Caki2 (cell line): Measurements from ENCODE around the gene PLVAP. TPM values are rescaled to one million over a fixed set of nuclear protein-coding genes. Genes with fewer than 3 reads are reported as not detected.
A peak's percentile ranks its signal among the peaks of the same experiment; 100 is the strongest.

Experiments
- DNase-seq: peaks from one replicate; pipeline ENCODE4 v3.0.0-alpha.2; 2015; ENCODE audit warnings: low read depth
- in situ Hi-C: cut with HindIII; loops from 2 replicates; pipeline ENCODE4 v1.10.0; 2016; ENCODE audit warnings: low sequenced_read_pairs, low pct_unique_long_range_greater_than_20kb, mixed read lengths
- total RNA-seq: library from RNA; depleted of rRNA; stranded (reverse); fragments of >200 nt; shearing (Covaris generic); gene quantifications from 2 replicates; pipeline ENCODE4 v1.2.3, GENCODE V29; 2014; ENCODE audit warnings: low replicate concordance

PLVAP gene
- total RNA-seq, 1 experiment from 2014 or later, result not detected

DNA sequence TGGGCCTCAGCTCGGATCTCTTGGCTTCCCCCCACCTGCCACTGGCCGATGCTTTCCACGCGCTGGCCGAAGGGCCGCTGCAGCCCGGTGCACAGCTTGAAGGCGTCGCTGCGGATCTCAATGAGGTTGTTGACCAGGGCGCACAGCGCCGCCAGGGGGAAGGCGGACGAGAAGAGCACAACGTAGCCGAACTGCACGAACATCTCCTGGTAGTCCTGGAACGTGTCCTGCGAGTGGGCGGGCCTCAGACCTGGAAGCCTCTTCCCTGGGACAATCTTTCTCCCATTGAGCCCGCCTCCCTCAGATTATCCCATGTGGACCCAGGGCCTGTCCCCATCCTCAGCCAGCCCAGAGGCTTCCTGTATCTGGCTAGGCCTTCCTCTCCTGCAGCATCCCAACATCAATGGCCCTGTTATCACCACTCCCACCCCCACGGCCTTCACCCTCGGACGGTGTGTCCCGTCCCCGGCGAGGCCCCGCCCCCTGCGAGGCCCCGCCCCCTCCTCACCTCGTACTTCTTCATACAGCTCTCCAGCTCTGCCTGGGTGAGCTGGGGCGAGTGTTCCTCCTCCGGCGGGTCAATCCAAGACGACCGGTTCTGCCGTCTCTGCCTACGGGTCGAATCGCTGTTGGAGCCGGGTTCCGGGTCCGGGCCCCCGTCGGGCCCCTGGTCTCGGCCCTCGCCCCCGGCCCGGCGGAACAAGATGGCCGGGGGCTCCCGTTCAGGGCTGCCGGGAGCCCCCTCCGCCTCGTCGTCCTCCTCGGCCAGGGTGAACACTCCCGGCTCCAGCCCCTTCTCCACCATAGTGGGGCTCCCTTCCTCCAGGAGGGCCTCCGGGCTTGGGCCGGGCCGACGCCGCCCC lies 49.3 kb downstream of the PLVAP start:
- in situ Hi-C loops, result no loop called here
- DNase-seq, result peak; percentile 93

DNA sequence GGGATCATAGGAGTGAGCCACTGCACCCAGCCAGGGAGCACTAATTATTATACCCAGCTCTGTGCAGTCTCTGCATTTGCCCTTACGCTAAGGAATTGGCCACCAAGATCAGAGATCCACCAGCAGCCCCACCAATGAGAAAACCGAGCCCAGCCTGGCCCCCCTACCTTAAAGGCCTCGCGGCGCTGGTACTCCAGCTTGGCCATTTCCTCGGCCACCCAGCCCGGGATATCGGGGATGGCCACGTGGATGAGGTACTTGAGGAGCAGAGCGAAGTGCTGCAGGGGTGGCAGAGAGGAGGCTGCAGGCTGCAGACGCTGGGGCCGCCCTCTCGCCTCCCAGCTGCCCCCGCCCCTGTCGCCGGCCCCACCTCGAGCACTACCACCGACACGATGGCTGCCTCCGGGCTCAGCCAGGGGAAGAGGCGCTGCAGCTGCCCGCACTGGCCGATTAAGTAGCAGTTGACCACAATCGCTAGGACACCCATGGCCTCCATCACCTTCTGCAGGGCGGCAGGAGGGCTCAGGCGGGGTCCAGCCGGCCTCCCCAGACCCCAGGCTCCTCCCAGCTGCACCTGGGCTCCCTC lies 50.0 kb downstream of the PLVAP start:
- no peak for DNase-seq
- in situ Hi-C loops, result no loop called here

DNA sequence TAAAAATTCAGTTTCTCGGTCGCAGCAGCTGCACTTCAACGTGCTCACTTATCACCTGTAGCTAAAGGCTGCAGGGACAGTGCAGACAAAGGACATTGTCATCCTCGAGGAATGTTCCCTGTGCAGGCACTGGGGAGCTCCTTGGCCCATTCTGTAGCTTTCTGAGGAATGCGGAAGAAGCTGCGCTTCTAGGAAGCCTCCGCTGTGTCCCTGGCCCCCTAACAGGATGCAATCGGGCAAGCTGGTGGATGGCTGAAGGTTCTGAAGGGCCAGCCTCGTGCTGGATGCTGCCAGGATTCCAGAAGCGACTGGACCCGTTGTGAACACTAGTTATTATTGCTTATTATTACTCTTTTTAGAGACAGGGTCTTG lies 50.6 kb downstream of the PLVAP start:
- in situ Hi-C loops, result no loop called here
- DNase-seq, result no peak

DNA sequence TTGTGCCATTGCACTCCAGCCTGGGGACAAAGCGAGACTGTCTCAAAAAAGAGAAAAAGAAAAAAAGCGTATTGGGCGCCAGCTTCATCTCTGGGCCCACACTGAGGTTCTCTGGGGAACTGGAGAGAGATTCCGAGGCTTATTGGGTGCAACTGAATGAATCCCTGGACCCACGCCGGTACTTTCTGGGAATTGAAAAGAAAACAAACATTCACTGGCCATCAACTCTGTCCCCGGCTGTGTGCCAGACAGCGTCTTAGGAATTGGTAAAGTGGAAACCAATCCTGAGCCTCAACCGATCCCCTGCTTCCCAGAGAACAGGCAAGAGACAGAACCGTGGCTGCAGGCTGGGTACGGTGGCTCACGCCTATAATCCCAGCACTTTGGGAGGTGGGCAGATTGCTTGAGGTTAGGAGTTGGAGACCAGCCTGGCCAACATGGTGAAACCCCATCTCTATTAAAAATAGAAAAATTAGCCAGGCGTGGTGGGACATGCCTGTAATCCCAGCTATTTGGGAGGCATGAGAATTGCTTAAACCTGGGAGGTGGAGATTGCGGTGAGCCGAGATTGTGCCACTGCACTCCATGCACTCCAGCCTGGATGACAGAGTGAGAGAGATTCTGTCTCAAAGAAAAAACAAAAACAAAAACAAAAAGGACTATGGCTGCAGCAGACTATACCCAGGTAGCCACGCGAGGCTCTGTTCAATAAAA lies 51.1 kb downstream of the PLVAP start:
- in situ Hi-C loops, result no loop called here
- DNase-seq, result no peak

DNA sequence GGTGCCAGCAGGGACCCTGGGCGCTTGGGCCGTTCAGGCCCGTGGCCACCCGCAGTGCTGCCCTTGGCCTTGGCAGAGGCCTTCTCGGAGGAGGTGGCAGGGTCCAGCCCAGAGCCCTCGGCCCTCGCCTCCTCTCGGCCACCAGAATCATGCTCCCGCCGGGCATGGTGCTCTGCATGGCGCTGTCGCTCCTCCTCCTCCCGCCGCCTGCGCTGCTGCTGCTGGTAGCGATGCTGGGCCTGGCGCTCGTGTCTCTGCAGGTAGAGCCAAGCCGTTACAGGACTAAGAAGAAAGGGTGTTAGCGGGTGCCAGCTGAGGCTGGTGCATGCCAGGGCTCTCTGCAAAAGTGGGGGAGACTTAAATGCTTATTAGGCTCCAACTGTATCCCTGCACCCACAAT lies 52.0 kb downstream of the PLVAP start:
- in situ Hi-C loops, result no loop called here
- no peak for DNase-seq

DNA sequence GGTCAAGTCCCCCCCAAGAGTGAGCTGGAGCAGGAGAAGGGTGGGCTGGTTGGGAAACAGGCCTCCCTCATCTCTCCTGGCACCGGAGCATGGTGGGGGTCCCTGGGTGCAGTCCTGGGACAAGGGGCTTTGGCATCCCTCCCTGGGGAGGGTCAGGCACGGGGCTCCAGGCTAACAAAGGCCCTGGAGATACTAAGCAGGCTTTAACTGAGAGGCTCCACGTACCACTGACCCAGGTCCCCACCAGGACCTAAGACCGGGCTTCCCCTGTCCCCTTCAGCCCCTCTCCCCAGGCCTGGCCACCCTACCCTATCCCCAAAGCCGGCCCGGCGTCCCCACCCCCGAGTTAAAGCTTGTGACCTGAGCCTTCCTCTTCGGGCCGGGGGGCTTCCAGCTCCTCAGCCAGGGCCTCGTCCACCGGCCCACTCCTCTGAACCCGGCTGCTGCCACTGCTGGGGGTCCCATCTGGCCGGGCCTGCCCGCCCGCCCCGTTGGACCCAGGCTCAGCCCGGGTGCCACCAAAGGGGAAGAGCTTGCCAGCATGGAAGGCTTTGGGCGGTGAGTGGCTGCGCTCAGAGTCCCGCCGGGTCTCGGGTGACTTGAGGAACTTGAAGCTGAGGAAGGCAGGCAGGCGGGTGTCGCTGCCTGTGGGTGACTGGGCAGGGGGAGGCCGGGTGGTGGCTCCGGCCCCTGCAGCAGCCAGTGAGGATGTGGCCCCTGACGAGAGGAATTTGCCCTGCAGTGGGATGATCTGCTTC lies 52.6 kb downstream of the PLVAP start:
- in situ Hi-C loops, result no loop called here

DNA sequence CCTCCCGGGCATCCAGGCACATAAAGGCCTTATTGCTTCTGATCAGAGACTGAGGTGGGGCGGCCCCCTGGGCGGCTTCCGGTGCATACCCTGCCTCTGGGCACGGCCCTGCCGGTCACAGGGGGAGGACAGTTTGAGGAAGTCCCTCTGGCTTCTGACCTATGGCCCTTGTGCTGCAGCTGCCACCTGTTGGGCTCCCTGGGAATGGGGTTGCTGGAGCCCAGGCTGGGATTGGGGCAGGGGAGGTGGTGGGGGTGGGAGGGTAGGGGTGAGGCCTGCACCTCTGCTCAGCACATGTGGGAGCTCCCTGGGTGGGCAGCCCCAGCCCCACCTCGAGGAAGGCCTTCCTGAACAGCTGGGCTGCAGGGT lies 53.2 kb downstream of the PLVAP start:
- no peak for DNase-seq
- in situ Hi-C loops, result no loop called here

More for the DNA sequence above, 52.6 kb downstream of the PLVAP start:
- DNase-seq, result no peak

DNA sequence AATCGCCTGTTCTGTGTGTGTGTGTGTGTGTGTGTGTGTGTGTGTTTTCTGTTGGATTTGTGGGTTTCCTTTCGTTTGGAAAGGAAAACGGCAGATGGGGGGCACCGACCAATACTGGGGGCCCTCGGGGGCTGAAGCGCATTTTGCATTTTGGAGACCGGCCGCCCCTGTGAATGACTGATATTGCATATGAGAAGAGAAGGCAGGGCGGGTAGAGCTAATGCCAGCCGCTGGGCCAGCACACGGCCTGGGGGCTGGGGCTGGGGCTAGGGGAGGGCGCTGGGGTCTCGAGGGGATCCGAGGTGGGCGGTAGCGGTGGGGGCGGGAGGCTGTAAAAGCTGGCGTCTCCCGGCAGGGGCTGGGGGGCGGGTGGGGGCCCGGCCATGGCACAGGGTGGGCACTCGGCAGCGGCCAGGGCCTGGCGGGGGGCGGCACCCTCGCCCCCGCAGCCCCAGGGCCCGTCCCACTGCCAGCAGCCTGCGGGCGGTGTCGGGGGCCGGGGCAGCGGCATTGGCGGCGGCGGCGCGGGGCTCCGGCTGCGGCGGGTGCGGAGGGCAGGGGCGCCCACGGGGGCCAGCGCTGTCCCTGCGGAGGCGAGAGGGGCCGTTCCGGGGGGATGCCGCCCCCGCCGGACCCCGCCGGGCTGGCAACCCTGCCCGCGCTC lies 53.7 kb downstream of the PLVAP start:
- no peak for DNase-seq
- in situ Hi-C loops, result no loop called here

DNA sequence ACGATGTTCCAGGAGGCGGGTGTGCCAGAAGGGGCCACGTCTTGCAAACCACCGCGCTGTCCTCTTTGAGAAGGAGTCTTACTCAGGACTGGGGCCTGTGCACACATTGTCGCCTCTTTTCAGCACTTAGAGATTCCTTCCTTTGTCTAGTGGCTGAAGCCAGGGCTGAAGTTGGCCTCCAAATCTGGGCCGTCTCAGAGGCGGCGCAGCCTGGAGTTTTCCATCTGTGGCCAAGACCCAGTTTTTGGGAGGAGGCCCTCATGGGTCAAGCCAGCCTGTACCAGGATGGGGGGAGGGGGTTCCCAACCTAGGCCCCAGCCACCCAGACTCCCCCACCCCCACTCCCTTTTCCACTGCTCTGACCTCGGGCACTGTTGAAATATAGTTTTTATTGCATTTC lies 54.3 kb downstream of the PLVAP start:
- in situ Hi-C loops, result no loop called here
- no peak for DNase-seq

DNA sequence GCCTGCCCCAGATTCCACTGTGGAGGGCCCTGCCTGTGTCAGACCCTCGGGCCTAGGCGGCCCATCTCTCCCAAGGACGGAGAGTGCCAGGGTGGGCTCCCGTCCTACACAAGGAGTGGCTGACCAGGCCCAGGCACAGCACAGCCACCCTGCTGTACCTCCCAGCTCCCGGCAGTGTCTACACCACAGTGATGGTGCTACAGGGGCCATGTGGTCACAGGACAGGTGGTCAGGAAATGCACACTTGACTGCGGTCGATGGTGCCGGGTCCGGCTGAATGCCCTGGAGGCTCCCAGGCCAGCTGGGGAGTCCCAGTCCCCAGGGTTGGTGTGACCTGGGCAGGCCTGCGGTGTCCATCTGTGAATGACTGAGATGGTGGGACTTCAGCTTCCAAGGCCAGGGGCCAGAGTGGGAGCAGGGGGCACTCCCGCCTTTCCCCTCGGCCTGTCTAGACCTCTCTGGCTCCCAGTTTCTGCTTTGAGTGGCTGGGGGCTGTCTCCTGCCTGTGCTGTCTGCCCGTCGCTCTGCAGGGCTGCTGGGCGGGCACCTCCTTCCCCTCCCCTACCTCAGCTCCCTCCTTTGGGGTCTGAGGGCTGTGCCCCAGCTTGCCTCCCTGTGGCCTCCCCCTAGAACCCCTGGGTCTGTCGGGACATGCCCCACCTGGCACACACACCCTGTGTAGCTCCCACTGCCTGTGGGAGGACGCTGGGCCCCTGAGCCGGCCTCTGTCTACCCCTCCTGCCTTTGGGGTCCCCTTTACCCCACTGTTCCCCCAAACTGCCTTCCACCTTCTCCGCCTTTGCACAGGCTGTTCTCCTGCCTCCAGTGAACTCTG lies 55.3 kb downstream of the PLVAP start:
- no peak for DNase-seq
- in situ Hi-C loops, result no loop called here

DNA sequence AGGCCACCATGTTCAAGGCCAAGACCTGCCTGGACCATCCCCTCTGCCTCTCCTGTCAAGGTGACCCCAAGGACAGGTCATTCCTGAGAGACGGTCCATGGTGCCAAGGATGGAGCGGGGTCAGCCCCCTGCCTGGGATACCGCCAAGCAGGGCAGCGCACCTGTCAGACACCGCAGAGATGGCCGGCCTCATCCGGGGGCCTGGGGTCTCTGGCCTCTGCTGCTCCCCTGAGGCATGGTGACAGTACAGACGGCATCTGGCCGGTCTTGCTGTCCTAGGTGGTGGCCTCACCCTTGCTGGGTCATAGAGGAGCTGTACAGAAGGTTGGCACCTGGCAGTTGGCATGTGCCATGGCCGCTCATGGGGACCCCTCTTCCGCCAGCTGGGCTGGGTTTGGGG lies 56.7 kb downstream of the PLVAP start:
- in situ Hi-C loops, result no loop called here
- no peak for DNase-seq

DNA sequence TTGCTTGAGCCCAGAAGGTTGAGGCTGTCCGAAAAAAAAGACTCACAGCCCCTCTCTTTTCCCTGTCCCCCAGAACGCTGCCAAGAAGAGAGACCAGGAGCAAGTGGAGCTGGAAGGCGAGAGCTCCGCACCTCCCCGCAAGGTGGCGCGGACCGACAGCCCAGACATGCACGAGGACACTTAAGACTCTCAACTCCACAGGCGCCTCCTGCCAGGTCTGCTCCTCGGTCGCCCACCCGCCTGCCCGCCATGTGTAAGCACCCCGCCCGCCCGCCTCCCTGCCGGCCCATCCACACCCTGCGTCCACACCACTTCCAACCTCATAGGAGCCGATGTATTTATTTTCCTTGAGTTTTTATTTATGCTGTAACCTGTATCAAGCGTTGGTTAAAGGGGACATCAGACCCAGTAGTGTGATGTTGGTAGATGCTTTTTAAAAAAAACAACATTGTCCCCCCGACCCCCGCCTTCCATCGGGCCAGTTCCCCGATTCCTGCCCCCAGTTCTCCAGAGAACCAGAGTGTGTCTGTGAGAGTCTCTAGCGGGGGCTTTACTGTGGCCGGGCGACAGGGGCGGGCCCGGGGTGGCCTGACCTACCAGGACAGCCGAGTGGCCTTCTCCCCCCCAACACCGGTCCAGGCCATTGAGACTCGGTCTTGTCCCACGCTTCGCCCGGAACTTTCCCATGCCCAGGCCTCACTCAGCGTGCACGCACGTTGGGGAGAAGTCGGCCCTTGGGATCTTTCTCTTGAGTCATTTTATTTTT lies 57.5 kb downstream of the PLVAP start:
- in situ Hi-C loops, result no loop called here
- DNase-seq, result no peak

DNA sequence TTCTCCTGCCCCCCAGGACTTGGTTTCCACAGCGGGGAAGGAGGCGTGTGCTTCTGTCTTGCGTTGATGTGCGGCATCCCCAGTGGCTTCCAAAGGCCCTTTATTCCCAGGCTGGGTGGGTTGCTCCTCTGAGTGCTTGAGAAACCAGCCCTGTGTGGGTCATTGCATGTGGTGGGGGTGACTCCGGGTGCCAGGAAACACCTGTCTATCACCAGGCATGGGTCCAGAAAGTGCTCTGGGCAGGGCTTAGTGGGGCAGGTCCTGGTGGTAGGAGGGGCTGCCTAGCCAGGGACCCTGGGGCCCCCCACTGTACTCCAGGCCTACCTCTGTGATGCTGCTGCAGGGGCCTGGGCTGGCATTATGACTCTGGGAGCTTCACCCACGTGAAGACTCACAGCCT lies 58.2 kb downstream of the PLVAP start:
- no peak for DNase-seq
- in situ Hi-C loops, result no loop called here

DNA sequence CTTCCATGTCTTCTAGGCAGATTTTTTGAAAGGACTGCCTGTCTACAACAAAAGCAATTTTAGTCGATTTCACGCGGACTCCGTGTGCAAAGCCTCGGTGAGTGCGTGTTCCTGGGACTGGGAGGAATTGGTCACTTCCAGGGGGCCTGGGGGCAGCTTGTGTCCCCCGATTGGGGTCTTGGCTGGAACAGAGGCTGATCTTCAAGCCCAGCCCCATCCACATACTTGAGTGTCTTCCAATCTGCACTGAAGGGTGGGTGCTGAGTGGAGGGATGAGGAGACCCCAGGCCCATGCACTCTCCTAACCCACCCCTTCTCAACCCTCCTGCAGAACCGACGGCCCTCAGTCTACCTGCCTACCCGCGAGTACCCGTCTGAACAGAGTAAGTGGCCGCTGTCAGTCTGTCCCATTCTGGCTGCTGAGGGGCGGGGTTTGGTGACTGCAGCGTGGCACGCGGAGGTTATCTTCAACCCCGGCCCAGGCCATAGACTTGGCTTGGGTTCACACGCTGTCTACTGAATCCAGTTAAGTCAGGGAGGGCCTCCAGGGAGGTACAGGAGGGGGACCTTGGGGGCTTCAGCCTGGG lies 63.0 kb downstream of the PLVAP start:
- in situ Hi-C loops, result no loop called here
- DNase-seq, result no peak

DNA sequence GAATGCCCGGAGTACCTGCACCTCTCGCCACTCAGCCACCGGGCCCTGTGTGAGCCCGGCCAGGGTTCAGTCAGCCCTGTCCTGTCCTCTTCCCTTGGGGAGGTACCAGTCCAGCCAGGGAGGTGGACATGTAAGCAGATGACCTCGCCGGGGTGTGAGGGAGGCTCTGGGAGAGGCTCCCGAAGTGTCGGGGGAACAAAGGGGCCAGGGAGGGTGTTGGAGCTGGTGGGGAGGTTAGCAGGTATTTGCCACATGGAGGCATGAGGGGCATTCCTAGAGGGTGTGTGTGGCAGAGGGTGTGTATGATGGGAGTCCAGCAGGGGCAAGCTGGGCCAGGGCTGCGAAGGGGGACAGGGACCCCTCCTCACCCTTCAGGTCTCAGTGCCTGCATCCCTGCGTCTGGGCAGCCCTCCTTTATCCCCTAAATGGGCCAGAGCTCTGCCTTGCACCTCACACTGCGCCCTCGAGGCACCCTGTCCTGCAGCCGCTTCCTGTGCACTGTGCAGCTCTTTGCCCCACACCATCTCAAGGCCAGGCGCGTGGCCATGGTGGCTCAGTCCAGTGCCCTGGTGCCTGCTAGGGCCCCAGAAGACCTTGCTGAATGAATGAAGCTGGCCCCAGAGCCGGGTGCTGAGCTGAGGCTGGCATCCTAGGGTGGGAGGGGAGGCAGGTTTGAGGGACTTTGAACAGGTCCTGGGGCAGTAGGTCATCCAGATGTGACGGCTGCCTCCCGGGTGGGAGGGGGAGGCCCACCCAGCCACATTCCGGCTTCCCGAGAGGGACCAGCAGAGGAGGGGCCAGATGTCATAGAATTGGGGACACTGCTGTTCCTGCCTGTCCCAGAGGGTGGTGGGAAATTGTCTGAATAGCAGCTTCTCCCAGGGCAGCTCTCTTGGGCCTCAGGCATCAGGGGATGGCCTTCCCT lies 64.7 kb downstream of the PLVAP start:
- DNase-seq, result no peak
- in situ Hi-C loops, result no loop called here
